Superior temporal gyrus (tissue), 1 donor: Measurements from ENCODE around the gene ITGAE.
"Not testable (repeated sequence)": the region's sequence is repeated elsewhere in the genome, so short reads cannot be mapped to it uniquely, and the experiment has no call there.

Experiments
- DNase-seq: peaks from one replicate; pipeline ENCODE4 v3.0.0-alpha.2; 2016; ENCODE audit errors: extremely low spot score

ITGAE gene, protein sequence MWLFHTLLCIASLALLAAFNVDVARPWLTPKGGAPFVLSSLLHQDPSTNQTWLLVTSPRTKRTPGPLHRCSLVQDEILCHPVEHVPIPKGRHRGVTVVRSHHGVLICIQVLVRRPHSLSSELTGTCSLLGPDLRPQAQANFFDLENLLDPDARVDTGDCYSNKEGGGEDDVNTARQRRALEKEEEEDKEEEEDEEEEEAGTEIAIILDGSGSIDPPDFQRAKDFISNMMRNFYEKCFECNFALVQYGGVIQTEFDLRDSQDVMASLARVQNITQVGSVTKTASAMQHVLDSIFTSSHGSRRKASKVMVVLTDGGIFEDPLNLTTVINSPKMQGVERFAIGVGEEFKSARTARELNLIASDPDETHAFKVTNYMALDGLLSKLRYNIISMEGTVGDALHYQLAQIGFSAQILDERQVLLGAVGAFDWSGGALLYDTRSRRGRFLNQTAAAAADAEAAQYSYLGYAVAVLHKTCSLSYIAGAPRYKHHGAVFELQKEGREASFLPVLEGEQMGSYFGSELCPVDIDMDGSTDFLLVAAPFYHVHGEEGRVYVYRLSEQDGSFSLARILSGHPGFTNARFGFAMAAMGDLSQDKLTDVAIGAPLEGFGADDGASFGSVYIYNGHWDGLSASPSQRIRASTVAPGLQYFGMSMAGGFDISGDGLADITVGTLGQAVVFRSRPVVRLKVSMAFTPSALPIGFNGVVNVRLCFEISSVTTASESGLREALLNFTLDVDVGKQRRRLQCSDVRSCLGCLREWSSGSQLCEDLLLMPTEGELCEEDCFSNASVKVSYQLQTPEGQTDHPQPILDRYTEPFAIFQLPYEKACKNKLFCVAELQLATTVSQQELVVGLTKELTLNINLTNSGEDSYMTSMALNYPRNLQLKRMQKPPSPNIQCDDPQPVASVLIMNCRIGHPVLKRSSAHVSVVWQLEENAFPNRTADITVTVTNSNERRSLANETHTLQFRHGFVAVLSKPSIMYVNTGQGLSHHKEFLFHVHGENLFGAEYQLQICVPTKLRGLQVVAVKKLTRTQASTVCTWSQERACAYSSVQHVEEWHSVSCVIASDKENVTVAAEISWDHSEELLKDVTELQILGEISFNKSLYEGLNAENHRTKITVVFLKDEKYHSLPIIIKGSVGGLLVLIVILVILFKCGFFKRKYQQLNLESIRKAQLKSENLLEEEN

DNA sequence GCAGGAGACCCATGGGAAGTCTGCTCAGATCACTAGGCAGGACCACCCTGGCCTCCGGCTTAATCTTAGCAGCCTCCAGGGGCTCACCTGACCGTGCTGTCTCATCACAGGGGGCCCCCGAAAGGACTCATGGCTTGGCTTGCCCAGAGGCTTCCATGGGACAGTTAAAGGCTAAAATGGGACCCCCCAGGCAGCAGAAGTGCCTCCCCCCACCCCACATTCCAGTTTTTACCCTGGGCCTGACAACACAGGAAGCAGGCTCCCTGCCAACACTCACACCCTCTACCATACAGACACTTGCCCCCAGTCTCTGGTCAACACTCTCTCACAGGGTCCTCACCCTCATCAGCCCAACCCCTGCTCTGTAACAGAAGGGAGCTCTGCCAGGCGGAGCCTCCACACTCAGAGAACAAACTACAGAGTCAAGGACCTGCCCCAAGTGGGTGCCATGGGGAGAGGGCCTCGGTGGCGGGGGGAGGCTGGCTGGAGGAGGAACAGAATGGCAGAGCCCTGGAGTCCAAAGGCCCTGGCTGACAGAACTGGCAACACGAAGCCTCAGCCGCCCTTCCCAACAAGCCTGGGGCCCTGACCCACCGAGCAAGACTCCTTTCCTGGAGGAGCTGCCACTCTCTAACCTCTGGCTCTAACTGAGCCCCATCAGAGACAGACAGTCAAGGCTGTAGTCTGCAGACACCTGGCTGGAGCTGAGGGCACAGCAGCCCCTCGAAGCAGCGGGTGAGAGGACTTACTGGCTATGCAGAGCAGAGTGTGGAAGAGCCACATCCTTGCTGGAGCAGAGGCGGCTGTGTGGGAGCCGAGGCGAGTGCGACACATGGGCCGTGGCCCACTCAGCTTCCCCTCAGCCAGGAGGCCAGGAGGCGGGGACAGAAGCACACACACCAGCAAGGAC is at the start of gene ITGAE:
TSS of gene ITGAE (minus strand) at position 827 of the 910 bp plus-strand sequence. CDS start at position 783, 44 bp downstream.
- DNase-seq, result no peak

DNA sequence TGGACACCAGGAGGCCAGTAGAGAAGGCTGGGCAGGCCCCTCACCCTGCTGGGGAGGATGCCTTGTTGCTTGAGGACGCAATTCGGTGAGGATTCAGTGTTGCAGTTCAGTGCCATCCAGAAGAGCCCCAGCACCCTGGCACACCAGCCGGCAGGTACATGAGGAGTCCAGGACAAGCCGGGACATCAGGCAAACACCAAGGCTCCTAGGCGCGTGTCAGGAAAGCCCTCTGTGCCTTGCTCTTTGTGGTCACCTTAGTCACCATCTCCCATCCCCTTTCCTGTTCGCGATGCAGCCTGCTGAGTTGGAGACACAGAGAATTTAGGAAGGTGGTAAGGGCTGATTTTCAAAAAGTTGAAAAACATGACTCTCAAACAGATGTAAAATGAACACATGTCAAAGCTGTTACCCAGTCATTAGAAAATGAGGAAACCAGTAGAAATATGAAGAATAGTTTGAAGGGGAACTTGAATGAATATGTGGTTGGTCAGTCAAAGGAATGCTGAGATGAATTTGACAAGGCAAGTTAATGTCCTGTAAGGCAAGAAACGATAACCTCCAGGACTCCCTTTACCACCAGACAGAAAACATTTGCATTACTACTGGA is 47.3 kb upstream of the ITGAE start:
- no peak for DNase-seq

DNA sequence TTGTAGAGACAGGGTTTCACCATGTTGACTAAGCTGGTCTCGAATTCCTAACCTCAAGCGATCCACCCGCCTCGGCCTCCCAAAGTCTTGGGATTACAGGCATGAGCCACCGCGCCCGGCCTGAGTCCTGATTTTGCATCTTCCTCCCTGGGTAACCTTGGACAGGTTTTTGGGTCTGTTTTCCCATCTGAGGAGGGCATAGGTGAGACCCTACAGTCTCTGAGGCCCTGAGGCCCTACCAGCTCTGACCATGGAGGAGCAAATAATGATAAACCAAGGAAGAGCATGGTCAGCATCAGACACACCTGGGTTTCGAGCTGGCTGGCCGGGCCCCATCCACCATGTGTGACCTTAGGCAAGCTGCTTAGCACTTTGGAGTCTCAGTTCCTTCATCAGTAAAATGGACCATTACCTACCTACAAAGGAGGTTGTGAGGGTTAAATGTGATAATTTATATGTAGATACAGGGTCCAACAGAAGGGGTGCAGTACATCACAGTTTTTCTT is 46.2 kb upstream of the ITGAE start:
- DNase-seq, result no peak

DNA sequence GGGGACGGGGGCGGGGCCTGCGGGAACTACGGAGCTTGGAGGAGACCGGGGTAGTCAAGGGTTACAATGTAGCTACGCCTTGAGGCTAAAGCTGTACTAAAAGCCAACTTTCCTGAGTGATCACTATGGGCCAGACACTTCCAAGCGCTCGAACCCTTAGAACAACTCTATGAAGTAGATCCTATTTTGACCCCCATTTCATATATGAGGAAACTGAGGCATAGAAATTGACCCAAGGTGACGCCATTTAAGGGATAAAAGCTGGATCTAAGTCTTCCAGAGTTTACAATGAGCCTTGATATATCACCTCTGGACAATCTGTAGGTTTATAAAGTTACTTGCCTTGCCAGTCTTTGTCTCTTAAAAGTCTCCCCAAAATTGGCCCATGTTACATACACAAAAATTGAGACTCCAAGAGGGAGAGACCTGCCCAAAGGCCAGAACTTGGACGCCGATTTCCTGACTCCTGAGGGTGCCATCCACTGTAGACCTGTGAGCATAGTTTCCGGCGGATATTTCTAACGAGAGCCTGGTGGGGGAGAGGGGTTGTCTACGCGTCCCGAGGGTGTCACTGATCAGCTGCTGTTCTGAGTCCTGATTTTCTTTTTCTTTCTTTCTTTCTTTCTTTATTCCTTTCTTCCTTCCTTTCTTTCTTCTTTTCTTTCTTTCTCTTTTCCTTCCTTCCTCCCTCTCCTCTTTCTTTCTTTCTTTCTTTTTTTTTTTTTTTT is 45.6 kb upstream of the ITGAE start:
- DNase-seq, result no peak

DNA sequence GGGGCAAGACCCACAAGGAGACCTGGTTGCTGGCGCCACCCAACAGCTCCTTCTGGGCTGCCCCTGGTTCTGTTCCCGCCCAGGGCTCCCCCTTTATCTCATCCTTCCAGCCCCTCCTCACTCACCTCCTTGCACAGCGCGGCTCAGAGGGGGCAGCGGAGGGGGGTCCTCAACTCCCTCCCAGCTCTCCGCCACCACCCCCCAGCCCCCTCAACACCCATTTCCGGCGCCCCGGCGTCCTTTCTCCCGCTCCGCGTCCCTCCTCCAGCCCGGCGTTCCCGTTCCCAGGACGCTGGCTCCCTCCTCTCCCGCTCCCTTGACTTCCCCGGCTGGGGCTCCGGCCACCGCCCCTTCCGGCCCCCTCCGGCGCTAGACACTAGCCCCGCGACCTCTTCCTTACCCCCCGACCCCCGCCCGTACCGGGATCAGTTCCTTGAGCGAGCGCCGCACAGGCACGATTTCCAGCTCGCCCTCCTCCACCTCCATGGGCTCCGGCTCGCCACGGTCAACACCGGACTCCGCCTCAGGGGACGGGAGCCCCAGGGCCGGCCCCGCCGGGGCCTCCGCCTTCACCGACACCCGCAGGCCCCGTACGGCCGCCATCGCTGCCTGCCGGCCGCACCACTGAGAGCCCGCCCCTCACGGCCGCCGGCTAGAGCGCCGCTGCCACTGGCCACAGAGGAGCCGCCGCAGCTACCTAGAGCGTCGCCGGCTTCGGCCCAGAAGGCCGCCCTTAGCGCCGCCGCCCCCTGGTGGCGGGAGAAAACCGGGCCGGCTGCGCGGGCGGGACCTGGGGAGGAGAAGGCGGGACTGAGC is 44.8 kb upstream of the ITGAE start, which contains the start of gene NCBP3:
TSS of gene NCBP3 (minus strand) at position 626 of the 816 bp plus-strand sequence. CDS start at position 603, 23 bp downstream.
- DNase-seq, result peak; percentile 95

DNA sequence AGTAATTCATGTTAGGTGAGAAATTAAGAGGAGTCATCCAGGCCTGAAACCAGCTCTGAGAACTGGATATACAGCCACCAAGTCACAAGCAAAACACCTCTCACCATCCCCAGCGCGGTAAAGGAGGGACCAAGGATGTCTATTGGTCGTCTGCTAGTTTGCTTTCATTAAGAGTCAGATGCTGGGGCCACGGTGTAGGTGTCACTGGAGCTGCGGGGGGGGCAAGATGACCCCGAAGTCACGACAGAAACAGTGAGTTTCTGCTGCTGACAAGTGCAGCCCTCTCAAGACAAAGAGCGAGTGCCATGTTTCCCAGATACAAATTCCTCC is 44.3 kb upstream of the ITGAE start:
- DNase-seq, result no peak

DNA sequence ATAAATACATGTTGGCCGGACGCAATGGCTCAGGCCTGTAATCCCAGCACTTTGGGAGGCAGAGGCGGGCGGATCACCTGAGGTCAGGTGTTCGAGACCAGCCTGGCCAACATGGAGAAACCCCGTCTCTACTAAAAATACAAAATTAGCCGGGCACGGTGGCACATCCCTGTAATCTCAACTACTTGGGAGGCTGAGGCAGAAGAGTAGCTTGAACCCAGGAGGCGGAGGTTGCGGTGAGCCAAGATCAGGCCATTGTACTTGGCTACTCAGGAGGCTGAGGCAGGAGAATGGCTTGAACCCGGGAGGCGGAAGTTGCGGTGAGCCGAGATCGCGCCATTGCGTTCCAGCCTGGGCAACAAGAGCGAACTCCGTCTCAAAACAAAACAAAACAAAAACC is 43.6 kb upstream of the ITGAE start:
- DNase-seq, result not testable (repeated sequence)

DNA sequence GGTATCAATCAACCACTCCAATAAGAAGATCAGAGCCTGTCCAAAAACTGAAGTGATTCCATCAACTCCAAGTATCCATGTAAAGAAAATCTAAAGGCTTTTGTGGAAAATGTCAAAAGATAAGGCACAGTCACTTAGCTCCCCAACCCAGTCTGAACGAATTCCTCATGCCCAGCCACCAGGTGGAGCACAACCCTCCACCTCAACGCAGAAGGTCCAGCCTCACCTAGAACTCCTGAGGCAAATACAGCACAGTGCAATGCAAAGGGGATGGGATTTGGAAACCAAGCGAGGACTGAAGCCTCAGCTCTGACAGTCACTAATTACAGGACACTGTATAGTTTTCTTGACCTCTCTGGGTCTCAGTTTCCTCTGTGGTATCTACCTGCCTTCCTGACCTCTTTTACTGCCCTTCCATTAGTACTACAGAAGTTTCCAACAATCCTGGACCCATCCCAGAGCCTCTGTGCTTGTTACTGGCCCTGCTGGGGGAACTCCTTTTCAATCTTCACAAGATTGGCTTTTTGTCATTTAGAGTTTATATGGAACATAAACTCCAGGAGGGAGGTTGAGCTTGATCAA is 43.0 kb upstream of the ITGAE start:
- DNase-seq, result no peak

DNA sequence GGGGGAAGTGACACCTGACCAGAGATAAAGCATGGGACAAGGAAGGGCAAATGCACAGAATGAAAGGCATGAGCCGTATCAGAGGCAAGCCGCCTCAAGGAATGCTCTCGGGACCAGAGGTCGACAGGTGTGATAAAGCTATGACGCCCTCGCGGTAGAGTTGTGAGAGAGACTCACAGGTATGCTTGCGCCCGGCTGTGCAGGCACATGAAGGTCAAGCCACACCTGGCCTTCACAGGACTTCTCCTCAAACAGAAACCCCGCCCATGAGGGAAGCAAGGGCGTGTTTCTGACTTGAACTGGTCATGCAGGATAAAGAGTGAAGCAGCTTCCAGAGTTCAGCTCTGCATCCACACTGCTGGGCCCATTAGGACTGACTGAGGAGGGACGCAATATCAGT is 37.2 kb upstream of the ITGAE start:
- no peak for DNase-seq

DNA sequence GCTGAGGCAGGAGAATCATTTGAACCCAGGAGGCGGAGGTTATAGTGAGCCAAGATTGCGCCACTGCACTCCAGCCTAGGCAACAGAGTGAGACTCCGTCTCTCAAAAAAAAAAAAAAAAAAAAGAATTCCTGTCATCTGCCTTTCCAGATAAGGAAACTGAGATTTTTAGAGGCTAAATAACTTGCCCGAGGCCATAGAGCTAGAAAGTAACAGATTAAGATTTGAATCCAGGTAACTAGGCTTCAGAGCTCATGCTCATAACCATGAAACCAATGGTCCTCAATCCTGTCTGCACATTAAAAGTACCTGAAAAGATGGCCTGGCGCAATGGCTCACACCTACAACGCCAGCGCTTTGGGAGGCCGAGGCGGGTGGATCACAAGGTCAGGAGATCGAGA is 35.6 kb upstream of the ITGAE start:
- DNase-seq, result no peak

DNA sequence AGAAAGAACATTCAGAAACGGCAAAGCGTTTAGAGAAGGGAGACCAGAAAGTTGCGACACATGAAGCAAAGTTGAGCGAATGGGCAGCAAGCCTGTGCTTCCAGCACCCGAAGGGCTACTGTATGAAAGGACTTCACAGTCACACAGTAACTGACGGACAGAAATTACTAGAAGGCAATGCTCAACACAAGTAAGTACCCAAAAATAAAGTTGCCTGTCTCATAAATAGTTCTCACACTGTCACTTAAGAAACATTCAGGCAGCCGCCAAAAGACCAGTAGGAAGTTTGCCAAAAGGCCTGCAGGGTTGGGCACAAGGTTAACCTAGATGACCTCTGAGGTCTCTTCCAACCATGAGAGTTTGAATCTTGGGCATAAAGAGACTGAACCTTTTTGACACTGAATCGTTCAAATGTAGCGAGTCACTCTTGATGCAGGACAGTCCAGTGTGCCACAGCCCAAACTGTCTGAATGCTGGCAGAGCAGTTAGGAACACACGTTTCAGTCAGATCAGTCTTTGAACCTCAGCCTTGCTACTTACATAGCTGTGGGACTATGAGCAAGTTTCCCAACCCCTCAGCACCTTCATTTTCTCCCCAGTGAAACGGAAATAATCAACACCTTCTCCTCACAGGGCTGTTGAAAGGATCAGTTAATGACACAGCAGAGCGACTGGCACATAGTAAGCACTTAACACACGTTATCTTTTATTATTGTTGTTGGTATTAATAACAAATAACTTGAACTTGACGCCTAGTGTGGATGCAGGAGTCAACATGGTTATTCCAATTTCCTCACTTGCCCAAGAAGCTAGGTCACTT is 34.6 kb upstream of the ITGAE start:
- DNase-seq, result no peak

DNA sequence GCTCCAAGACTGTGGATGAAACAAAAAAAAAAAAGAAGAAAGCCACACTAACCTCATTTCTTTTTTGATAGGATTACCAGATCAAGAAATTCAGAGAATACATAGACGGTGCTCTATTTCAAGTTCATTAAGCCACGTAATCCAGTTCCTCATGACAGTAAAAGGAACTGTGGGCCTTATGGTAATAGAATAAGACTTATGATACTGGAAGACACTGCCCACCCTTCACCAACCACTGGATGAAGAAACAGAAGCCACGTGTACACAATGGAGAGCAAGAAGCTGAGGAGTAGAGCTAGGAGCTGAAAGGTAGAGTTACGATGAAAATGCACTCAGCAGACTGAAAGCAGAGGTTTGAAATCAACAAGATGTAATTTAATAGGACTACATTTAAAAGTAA is 33.8 kb upstream of the ITGAE start:
- no peak for DNase-seq

DNA sequence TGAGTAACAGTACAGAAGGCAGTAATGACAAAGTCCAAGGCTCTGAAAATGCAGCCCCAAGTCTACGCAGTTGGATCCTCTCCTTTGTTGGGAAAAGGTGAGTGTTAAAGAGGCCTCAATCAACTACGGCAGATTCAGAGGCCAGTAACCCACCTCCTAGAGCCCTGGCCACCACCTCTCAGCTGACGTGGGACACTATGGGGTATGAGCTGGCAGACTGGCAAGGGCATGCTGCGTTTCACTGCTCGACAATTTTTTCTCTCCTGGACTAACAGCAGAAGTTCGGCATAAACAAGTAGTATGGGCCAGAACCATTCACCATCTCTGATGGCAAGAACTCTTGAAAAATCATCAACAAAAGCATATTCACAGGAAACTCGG is 27.9 kb upstream of the ITGAE start:
- no peak for DNase-seq

DNA sequence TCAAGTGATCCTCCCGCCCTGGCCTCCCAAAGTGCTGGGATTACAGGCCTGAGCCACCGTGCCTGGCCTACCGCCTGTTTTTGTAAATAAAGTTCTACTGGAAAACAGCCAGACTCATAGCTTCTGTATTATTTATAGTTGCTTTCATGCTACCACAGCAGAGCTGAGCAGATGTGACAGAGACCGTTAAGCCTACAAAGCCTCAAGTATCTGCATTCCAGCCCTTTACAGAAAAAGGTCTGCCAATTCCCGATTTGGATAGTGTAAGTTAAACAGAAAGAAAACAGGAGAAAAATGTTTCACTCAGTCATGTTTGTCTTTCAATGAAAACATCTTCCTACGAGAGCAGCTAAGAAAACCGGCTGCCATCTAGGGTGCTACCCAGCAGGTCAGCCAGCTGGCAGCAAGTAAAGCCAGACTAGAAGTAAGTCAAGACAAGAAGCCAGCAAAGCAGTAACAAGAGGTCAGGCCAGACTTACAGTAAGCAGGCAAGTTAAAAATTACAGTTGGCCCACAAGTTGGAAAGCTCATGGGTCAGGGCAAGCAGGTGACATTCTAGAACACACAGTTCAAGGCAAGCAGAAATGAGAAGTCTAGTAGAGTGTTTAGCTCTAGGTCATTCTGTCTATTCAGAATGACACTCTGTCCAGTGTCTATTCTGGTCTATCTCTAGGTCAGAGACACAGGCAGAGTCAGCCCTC is 27.3 kb upstream of the ITGAE start:
- no peak for DNase-seq

DNA sequence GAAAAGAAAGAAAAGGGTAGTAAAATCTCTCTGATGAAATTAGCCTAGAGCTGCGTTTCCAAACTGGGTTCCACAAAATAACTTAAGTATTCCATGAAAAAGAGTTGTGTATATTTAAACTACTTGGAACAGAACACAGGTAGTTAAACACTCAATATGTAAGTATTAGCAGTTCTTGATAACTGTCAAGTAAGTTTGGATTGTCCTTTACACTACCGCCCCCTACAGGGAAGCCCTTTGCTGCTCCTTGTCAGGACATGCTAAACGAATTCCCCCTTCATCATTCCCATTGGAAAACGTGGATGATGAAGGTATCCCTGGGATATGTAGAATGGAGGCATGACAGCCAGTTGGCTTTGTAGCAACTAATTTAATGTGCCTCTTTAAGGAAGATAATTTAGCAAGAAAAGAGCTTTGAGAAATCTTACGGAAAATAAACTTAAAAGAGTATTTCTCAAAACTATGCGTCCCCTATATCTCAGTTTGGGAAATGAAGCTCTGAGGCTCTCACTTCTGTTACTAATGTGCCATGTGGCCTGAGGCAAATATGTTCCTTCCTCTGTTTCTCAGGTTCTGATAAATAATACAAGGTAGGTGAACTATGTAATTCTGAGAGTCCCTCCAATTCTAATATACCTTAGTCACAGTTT is 26.3 kb upstream of the ITGAE start:
- peak; percentile 94 for DNase-seq

DNA sequence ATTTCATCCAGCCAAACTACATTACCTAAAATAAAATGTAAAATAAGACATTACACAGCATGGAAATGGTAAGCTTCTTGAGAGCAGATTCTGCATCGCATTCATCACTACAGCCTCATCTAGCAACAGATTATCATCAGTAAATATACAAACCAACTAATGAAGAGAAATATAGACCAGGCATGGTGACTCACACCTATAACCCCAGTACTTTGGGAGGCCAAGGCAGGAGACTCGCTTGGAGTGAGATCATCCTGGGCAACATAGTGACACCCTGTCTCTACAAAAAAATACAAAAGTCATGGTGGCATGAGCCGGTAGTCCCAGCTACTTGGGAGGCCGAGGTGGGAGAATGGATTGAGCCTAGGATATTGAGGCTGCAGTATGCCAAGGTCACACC is 25.2 kb upstream of the ITGAE start:
- DNase-seq, result no peak

DNA sequence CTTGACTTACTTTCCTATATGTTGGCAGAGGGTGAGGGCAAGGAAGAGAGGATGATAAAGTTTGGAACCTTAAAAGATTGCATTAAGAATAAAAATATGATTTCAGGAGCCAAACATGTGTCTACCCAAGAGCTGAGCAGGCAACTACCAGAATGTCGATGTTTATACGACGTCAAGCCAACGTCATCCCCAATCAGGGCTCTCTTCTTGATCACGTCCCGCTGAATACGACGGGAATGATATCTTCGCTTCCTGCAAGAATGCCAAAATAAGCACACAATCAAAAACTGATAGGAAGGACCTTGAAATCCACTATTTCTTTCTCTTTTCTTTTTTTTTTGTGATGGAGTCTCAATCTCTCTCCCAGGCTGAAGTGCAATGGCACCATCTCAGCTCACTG is 20.1 kb upstream of the ITGAE start:
- DNase-seq, result no peak
